ENCODE measurements around the gene IFNA17.

IFNA17 gene

DNA sequence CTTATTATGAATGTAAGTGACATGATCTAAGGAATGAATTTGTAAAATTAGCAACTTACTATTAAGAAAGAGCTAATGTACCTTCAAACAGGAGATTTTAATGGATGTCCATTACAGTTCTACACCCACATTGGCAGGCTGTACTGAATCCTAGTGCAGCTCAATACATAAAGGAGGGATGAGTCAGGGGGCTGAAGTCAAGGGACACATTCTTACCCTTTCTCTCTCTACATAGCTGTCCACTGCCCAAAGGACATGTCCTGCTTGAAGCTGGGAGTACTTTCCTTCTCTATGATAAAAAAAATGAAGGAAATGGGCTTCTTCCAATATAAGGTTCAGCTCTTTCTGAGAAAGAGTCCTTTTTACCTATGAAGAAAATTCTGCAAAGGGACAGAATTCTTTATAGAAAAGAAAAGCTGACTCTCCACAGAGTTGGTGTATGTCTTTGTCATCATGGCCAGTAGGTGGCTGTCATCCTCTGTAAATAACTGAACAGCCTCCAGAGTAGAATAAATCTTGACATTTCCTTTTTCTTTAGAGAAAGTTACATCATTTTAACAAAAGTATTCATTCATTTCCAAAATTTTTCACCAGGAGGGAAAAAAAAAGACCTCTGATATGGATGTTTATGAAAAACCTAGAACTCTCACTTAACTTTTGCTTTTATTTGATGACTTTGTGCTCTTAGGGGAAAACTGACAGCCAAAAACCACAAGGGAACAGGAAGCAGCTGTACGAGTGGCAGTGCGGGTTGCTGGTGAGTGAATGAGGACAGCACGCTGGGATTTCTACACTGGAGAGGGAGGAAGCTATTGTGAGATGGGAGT is 24.9 kb upstream of the IFNA17 start:
- Histone ChIP-seq H3K27ac (ENCODE audit: extremely low read depth, low read depth, low read length) (no peak overlapping the region), H3K36me3 (ENCODE audit: control insufficient read depth in 2 of 2, insufficient read depth in 1 of 2, low read length in 2 of 2) (no peaks in the 10 kb centered on the region), H3K4me3 (ENCODE audit: low read depth, low read length) (no peak overlapping the region), H3K4me1 (ENCODE audit: control insufficient read depth, insufficient read depth, low read length) (no peaks in the 10 kb centered on the region), H3K9me3 (ENCODE audit: control insufficient read depth, insufficient read depth, low read depth, low read length) (no peaks in the 10 kb centered on the region)
- ChIA-PET POLR2A (interaction anchor here (2.1 kb wide), 1 partner anchor 549 kb away, joined by 5 read pairs; the partner anchor contains the start of gene MTAP), CTCF (interaction anchor here (0.5 to 3.8 kb wide), 50 partner anchors 9 to 1196 kb away, joined by 3 to 33 read pairs (median 5); no protein-coding TSS in a partner anchor)
- TF ChIP-seq TRIM28 (IDR thresholded peaks at IDR 0.05; ENCODE audit: borderline replicate concordance, low read length) (no peak), ZNF76 (tag by site-specific recombination; IDR thresholded peaks at IDR 0.05; ENCODE audit: borderline replicate concordance, low read depth) (no peak), ZNF660 (tag by site-specific recombination; IDR thresholded peaks at IDR 0.05) (peak; percentile 29; the same call in 1 of the 2 replicates), ZNF654 (tag by site-specific recombination; IDR thresholded peaks at IDR 0.05; ENCODE audit: low read depth) (peak; percentile 66), ZNF701 (tag by site-specific recombination; IDR thresholded peaks at IDR 0.05) (no peak), ZNF221 (tag by site-specific recombination; IDR thresholded peaks at IDR 0.05; ENCODE audit: borderline replicate concordance) (no peak), PRDM1 (tag by site-specific recombination; IDR thresholded peaks at IDR 0.05) (peak; percentile 88), ZNF555 (tag by site-specific recombination; conservative IDR thresholded peaks at IDR 0.05) (no peak), SP7 (tag by site-specific recombination; IDR thresholded peaks at IDR 0.05) (no peak)
- TF ChIP-seq, protein P1, sequence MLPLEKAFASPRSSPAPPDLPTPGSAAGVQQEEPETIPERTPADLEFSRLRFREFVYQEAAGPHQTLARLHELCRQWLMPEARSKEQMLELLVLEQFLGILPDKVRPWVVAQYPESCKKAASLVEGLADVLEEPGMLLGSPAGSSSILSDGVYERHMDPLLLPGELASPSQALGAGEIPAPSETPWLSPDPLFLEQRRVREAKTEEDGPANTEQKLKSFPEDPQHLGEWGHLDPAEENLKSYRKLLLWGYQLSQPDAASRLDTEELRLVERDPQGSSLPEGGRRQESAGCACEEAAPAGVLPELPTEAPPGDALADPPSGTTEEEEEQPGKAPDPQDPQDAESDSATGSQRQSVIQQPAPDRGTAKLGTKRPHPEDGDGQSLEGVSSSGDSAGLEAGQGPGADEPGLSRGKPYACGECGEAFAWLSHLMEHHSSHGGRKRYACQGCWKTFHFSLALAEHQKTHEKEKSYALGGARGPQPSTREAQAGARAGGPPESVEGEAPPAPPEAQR (tag by site-specific recombination; IDR thresholded peaks at IDR 0.05) = no peak

- POLR2A ChIA-PET = interaction anchor here (2.1 kb wide), 1 partner anchor 551 kb away, joined by 5 read pairs; the partner anchor contains the start of gene MTAP
- H3K4me1 ChIP-seq (ENCODE audit: control insufficient read depth, insufficient read depth, low read length) = no peaks in the 10 kb centered on the region
- H3K27ac ChIP-seq (ENCODE audit: extremely low read depth, low read depth, low read length) = no peak overlapping the region
- no peaks in the 10 kb centered on the region for H3K36me3 ChIP-seq (ENCODE audit: control insufficient read depth in 2 of 2, insufficient read depth in 1 of 2, low read length in 2 of 2)
- no peak overlapping the region for H3K4me3 ChIP-seq (ENCODE audit: low read depth, low read length)
- H3K9me3 ChIP-seq (ENCODE audit: control insufficient read depth, insufficient read depth, low read depth, low read length) = no peaks in the 10 kb centered on the region
- CTCF ChIA-PET = interaction anchor here (0.5 to 3.8 kb wide), 18 partner anchors 9 to 543 kb away, joined by 3 to 33 read pairs (median 10); no protein-coding TSS in a partner anchor
- no peak for TF ChIP-seq ZNF169 (tag by site-specific recombination; IDR thresholded peaks at IDR 0.05)
- TF ChIP-seq ZNF670 (tag by site-specific recombination; IDR thresholded peaks at IDR 0.05; ENCODE audit: low read depth) = no peak
- no peak for TF ChIP-seq ZNF423 (tag by site-specific recombination; IDR thresholded peaks at IDR 0.05)
- TF ChIP-seq ZXDB (tag by site-specific recombination; IDR thresholded peaks at IDR 0.05) = no peak
- TF ChIP-seq ZNF19 (tag by site-specific recombination; IDR thresholded peaks at IDR 0.05; ENCODE audit: low read depth) = no peak
- no peak for TF ChIP-seq SALL2 (tag by site-specific recombination; IDR thresholded peaks at IDR 0.05; ENCODE audit: borderline replicate concordance)
- TF ChIP-seq OSR2 (tag by site-specific recombination; IDR thresholded peaks at IDR 0.05) = no peak
- TF ChIP-seq WT1 (tag by site-specific recombination; IDR thresholded peaks at IDR 0.05) = no peak
- no peak for TF ChIP-seq ZSCAN16 (tag by site-specific recombination; IDR thresholded peaks at IDR 0.05)
- TF ChIP-seq HOXA7 (CRISPR knock-in tag; IDR thresholded peaks at IDR 0.05; ENCODE audit: borderline replicate concordance) = no peak
- TF ChIP-seq ZBTB21 (tag by site-specific recombination; IDR thresholded peaks at IDR 0.05) = no peak
- no peak for TF ChIP-seq ZNF416 (tag by site-specific recombination; IDR thresholded peaks at IDR 0.05)
- no peak for TF ChIP-seq ZNF341 (tag by site-specific recombination; IDR thresholded peaks at IDR 0.05; ENCODE audit: low read depth)
- no peak for TF ChIP-seq ZNF626 (tag by site-specific recombination; IDR thresholded peaks at IDR 0.05)
- TF ChIP-seq, protein P2, sequence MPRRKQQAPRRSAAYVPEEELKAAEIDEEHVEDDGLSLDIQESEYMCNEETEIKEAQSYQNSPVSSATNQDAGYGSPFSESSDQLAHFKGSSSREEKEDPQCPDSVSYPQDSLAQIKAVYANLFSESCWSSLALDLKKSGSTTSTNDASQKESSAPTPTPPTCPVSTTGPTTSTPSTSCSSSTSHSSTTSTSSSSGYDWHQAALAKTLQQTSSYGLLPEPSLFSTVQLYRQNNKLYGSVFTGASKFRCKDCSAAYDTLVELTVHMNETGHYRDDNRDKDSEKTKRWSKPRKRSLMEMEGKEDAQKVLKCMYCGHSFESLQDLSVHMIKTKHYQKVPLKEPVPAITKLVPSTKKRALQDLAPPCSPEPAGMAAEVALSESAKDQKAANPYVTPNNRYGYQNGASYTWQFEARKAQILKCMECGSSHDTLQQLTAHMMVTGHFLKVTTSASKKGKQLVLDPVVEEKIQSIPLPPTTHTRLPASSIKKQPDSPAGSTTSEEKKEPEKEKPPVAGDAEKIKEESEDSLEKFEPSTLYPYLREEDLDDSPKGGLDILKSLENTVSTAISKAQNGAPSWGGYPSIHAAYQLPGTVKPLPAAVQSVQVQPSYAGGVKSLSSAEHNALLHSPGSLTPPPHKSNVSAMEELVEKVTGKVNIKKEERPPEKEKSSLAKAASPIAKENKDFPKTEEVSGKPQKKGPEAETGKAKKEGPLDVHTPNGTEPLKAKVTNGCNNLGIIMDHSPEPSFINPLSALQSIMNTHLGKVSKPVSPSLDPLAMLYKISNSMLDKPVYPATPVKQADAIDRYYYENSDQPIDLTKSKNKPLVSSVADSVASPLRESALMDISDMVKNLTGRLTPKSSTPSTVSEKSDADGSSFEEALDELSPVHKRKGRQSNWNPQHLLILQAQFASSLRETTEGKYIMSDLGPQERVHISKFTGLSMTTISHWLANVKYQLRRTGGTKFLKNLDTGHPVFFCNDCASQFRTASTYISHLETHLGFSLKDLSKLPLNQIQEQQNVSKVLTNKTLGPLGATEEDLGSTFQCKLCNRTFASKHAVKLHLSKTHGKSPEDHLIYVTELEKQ (tag by site-specific recombination; IDR thresholded peaks at IDR 0.05; ENCODE audit: borderline replicate concordance) = no peak
- no peak for TF ChIP-seq RBAK (tag by site-specific recombination; IDR thresholded peaks at IDR 0.05)
- no peak for TF ChIP-seq KLF17 (tag by site-specific recombination; IDR thresholded peaks at IDR 0.05)
- no peak for TF ChIP-seq ZNF514 (tag by site-specific recombination; IDR thresholded peaks at IDR 0.05)
- no peak for TF ChIP-seq ZNF529 (tag by site-specific recombination; IDR thresholded peaks at IDR 0.05; ENCODE audit: insufficient replicate concordance)
Measured at GRCh38 chr9:21251638-21252037, 23.6 kb upstream of the IFNA17 start.

All from HEK293 (cell line).